Stimulated activated CD8-positive, alpha-beta memory T cell treated with anti-CD3 and anti-CD28 coated beads, Interleukin-4, amount 100 ng/mL, for 48 hours (primary cell): ENCODE measurements around the gene UXS1.
"Not testable (repeated sequence)": the region's sequence is repeated elsewhere in the genome, so short reads cannot be mapped to it uniquely, and the experiment has no call there.

Experiments
- DNase-seq: peaks from one replicate; pipeline ENCODE4 v3.0.0-alpha.2; 2020

Gene UXS1

GRCh38 chr2:106193977-106194778, at the start of gene UXS1:
Gene UXS1 (minus strand): TSS chr2:106194301. CDS start chr2:106194241, 60 bp downstream.
- DNase-seq, result peak; percentile 98

GRCh38 chr2:106239491-106239890, 45.4 kb upstream of the UXS1 start:
- DNase-seq, result not testable (repeated sequence)

GRCh38 chr2:106235392-106235791, 41.3 kb upstream of the UXS1 start:
- not testable (repeated sequence) for DNase-seq

GRCh38 chr2:106233350-106233706, 39.2 kb upstream of the UXS1 start:
- DNase-seq, result no peak

- no peak for DNase-seq
These were observed 38.7 kb upstream of the UXS1 start for GRCh38 chr2:106232638-106233349.

GRCh38 chr2:106223347-106223746, 29.2 kb upstream of the UXS1 start:
- no peak for DNase-seq

- not testable (repeated sequence) for DNase-seq
These were observed 28.0 kb upstream of the UXS1 start for GRCh38 chr2:106222057-106222456.

GRCh38 chr2:106219813-106220212, 25.7 kb upstream of the UXS1 start:
- DNase-seq, result no peak

- not testable (repeated sequence) for DNase-seq
These were observed 25.1 kb upstream of the UXS1 start for GRCh38 chr2:106219157-106219556.

- no peak for DNase-seq
These were observed 14.8 kb upstream of the UXS1 start for GRCh38 chr2:106208874-106209273.

- no peak for DNase-seq
These were observed 14.3 kb upstream of the UXS1 start for GRCh38 chr2:106208399-106208798.

GRCh38 chr2:106207246-106207645, 13.1 kb upstream of the UXS1 start:
- no peak for DNase-seq

GRCh38 chr2:106205488-106205887, 11.4 kb upstream of the UXS1 start:
- DNase-seq, result no peak

- not testable (repeated sequence) for DNase-seq
These were observed 10.4 kb upstream of the UXS1 start for GRCh38 chr2:106204551-106204950.

GRCh38 chr2:106201661-106202060, 7.6 kb upstream of the UXS1 start:
- no peak for DNase-seq

- DNase-seq, result no peak
These were observed 3.8 kb upstream of the UXS1 start for GRCh38 chr2:106197878-106198277.

- no peak for DNase-seq
These were observed 1.9 kb upstream of the UXS1 start for GRCh38 chr2:106195981-106196380.

GRCh38 chr2:106195456-106195855, 1.4 kb upstream of the UXS1 start:
- no peak for DNase-seq

GRCh38 chr2:106193690-106193976, 468 bp downstream of the UXS1 start:
- no peak for DNase-seq

GRCh38 chr2:106192752-106193689, 1.1 kb downstream of the UXS1 start:
- DNase-seq, result peak; percentile 68

- no peak for DNase-seq
These were observed 2.5 kb downstream of the UXS1 start for GRCh38 chr2:106191511-106192016.

- no peak for DNase-seq
These were observed 4.2 kb downstream of the UXS1 start for GRCh38 chr2:106189764-106190468.

- DNase-seq, result no peak
These were observed 4.8 kb downstream of the UXS1 start for GRCh38 chr2:106189325-106189724.
